NB4 (cell line): ENCODE data around the gene TXNL1.

Source experiments
- DNase-seq: peaks from one replicate; pipeline ENCODE4 v3.0.0; 2010; ENCODE audit warnings: low read depth
- H3K4me3 ChIP-seq: one replicate; pipeline ENCODE4 v1.5.1; 2011; ENCODE audit warnings: mild to moderate bottlenecking, low read depth, low read length, moderate library complexity
- CTCF ChIP-seq: IDR thresholded peaks from one replicate; pipeline ENCODE4 v1.5.1; 2012; ENCODE audit warnings: low read depth, low read length
- MAX ChIP-seq: IDR thresholded peaks from 2 replicates; pipeline ENCODE4 v1.6.1; 2011; ENCODE audit warnings: low read depth, low read length
- MYC ChIP-seq: IDR thresholded peaks from 2 replicates; pipeline ENCODE4 v1.6.1; 2011; ENCODE audit warnings: low read depth, low read length
- POLR2A ChIP-seq: IDR thresholded peaks from 2 replicates; pipeline ENCODE4 v1.6.1; 2011; ENCODE audit warnings: mild to moderate bottlenecking; ENCODE audit not compliant: insufficient read length; ENCODE audit errors: extremely low read depth

TXNL1 gene

GRCh38 chr18:56672391-56672790, 34.0 kb upstream of the TXNL1 start:
- DNase-seq: no peak
- no peak overlapping the region for H3K4me3 ChIP-seq
- TF ChIP-seq POLR2A (no peak), MYC (no peak), MAX (no peak), CTCF (no peak)

- H3K4me3 ChIP-seq: no peak overlapping the region
- TF ChIP-seq POLR2A (no peak), MAX (no peak), MYC (no peak), CTCF (no peak)
- no peak for DNase-seq
These were observed 24.5 kb upstream of the TXNL1 start for GRCh38 chr18:56662902-56663301.

- TF ChIP-seq MAX (no peak), POLR2A (no peak), CTCF (no peak), MYC (no peak)
- DNase-seq: no peak
- no peak overlapping the region for H3K4me3 ChIP-seq
These were observed 24.1 kb upstream of the TXNL1 start for GRCh38 chr18:56662502-56662901.

- no peak for DNase-seq
- TF ChIP-seq CTCF (no peak), MYC (no peak), MAX (no peak), POLR2A (no peak)
- H3K4me3 ChIP-seq: no peak overlapping the region
These were observed 23.6 kb upstream of the TXNL1 start for GRCh38 chr18:56662063-56662408.

GRCh38 chr18:56661360-56662062, 23.1 kb upstream of the TXNL1 start:
- DNase-seq: no peak
- no peak overlapping the region for H3K4me3 ChIP-seq
- TF ChIP-seq CTCF (no peak), MYC (no peak), MAX (no peak), POLR2A (no peak)

- H3K4me3 ChIP-seq: no peak overlapping the region
- TF ChIP-seq CTCF: no peak
- no peak for TF ChIP-seq MAX
- TF ChIP-seq POLR2A: no peak
- no peak for TF ChIP-seq MYC
These were observed 22.3 kb upstream of the TXNL1 start for GRCh38 chr18:56660655-56661054.

More at GRCh38 chr18:56660655-56661054, 22.3 kb upstream of the TXNL1 start:
- DNase-seq: no peak
